Measurements from ENCODE around the gene TUBB4A. TPM values are rescaled to one million over a fixed set of nuclear protein-coding genes. Genes with fewer than 3 reads are reported as not detected.

TUBB4A gene
- total and polyA plus RNA-seq, 9 of the 15 experiments (the other 6 are each of a cell fraction or from before 2014, with no cell fraction given) = 0.14 to 7.0 (median 0.75) TPM

DNA sequence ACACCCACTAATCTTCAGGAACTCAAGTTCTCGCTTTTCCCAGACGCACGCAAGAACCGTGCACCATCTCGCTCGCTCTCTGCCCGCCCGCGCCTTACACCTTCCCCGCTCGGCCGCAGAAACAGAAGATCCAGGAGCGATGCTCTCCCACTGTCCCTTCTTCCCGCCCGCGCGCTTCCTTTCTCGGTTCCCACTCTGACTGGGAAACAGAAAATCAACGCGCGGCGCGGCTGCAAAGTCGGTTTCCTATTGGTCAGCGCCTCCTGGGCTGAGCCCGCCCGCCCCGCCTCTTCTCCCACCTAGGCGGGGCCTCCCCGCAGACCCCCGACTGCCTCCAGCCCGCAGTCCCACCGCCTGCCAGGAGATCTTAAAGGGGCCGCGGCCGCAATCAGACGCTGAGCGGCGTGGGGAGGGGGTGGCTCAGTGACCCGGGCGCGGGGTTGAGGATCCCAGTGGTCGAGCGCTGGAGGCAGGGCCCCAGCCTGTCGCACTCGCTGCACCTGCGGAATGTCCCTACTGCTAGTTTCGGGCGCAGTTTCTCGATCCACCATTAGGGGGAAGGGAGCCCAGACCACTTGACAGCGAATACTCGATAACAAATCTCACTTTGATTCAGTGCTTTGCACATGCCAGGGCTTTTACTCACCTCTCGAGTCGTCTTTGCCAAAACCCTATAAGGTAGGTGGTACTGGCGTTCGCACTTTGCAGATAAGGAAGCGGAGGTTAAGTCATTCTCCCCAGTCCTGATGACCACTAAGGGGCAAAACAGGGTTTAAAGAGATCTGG, 41.8 kb downstream of the TUBB4A start (continued):
- TF ChIP-seq, protein P1, sequence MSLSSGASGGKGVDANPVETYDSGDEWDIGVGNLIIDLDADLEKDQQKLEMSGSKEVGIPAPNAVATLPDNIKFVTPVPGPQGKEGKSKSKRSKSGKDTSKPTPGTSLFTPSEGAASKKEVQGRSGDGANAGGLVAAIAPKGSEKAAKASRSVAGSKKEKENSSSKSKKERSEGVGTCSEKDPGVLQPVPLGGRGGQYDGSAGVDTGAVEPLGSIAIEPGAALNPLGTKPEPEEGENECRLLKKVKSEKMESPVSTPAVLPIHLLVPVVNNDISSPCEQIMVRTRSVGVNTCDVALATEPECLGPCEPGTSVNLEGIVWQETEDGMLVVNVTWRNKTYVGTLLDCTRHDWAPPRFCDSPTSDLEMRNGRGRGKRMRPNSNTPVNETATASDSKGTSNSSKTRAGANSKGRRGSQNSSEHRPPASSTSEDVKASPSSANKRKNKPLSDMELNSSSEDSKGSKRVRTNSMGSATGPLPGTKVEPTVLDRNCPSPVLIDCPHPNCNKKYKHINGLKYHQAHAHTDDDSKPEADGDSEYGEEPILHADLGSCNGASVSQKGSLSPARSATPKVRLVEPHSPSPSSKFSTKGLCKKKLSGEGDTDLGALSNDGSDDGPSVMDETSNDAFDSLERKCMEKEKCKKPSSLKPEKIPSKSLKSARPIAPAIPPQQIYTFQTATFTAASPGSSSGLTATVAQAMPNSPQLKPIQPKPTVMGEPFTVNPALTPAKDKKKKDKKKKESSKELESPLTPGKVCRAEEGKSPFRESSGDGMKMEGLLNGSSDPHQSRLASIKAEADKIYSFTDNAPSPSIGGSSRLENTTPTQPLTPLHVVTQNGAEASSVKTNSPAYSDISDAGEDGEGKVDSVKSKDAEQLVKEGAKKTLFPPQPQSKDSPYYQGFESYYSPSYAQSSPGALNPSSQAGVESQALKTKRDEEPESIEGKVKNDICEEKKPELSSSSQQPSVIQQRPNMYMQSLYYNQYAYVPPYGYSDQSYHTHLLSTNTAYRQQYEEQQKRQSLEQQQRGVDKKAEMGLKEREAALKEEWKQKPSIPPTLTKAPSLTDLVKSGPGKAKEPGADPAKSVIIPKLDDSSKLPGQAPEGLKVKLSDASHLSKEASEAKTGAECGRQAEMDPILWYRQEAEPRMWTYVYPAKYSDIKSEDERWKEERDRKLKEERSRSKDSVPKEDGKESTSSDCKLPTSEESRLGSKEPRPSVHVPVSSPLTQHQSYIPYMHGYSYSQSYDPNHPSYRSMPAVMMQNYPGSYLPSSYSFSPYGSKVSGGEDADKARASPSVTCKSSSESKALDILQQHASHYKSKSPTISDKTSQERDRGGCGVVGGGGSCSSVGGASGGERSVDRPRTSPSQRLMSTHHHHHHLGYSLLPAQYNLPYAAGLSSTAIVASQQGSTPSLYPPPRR (CRISPR knock-in tag; IDR thresholded peaks at IDR 0.05; ENCODE audit: borderline replicate concordance) = no peak
- TF ChIP-seq HDAC3 (IDR thresholded peaks at IDR 0.05; ENCODE audit: borderline replicate concordance, partially characterized antibody) (no peak), COPS2 (conservative IDR thresholded peaks at IDR 0.05) (no peak), MAFK (IDR thresholded peaks at IDR 0.05; ENCODE audit: low read length) (no peak), POLR2G (IDR thresholded peaks at IDR 0.05; ENCODE audit: low read depth, low read length) (peak; percentile 67), PHF8 (IDR thresholded peaks at IDR 0.05; ENCODE audit: borderline replicate concordance, low read length) (peak; percentile 56; the same call in 1 of the 2 replicates), CBX5 (IDR thresholded peaks at IDR 0.05; ENCODE audit: borderline replicate concordance, low read depth) (0 out of 2 replicates have a peak, but pooled peaks have one; percentile 17), EGR1 (conservative IDR thresholded peaks at IDR 0.05) (no peak)
- TF ChIP-seq, protein P2, sequence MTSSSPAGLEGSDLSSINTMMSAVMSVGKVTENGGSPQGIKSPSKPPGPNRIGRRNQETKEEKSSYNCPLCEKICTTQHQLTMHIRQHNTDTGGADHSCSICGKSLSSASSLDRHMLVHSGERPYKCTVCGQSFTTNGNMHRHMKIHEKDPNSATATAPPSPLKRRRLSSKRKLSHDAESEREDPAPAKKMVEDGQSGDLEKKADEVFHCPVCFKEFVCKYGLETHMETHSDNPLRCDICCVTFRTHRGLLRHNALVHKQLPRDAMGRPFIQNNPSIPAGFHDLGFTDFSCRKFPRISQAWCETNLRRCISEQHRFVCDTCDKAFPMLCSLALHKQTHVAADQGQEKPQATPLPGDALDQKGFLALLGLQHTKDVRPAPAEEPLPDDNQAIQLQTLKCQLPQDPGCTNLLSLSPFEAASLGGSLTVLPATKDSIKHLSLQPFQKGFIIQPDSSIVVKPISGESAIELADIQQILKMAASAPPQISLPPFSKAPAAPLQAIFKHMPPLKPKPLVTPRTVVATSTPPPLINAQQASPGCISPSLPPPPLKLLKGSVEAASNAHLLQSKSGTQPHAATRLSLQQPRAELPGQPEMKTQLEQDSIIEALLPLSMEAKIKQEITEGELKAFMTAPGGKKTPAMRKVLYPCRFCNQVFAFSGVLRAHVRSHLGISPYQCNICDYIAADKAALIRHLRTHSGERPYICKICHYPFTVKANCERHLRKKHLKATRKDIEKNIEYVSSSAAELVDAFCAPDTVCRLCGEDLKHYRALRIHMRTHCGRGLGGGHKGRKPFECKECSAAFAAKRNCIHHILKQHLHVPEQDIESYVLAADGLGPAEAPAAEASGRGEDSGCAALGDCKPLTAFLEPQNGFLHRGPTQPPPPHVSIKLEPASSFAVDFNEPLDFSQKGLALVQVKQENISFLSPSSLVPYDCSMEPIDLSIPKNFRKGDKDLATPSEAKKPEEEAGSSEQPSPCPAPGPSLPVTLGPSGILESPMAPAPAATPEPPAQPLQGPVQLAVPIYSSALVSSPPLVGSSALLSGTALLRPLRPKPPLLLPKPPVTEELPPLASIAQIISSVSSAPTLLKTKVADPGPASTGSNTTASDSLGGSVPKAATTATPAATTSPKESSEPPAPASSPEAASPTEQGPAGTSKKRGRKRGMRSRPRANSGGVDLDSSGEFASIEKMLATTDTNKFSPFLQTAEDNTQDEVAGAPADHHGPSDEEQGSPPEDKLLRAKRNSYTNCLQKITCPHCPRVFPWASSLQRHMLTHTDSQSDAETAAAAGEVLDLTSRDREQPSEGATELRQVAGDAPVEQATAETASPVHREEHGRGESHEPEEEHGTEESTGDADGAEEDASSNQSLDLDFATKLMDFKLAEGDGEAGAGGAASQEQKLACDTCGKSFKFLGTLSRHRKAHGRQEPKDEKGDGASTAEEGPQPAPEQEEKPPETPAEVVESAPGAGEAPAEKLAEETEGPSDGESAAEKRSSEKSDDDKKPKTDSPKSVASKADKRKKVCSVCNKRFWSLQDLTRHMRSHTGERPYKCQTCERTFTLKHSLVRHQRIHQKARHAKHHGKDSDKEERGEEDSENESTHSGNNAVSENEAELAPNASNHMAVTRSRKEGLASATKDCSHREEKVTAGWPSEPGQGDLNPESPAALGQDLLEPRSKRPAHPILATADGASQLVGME (CRISPR knock-in tag; IDR thresholded peaks at IDR 0.05) = no peak
- TF ChIP-seq, protein P3, sequence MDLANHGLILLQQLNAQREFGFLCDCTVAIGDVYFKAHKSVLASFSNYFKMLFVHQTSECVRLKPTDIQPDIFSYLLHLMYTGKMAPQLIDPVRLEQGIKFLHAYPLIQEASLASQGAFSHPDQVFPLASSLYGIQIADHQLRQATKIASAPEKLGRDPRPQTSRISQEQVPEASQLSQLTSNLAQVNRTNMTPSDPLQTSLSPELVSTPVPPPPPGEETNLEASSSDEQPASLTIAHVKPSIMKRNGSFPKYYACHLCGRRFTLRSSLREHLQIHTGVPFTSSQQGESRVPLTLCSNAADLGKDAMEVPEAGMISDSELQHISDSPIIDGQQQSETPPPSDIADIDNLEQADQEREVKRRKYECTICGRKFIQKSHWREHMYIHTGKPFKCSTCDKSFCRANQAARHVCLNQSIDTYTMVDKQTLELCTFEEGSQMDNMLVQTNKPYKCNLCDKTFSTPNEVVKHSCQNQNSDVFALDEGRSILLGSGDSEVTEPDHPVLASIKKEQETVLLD (IDR thresholded peaks at IDR 0.05) = peak; percentile 40; the same call in 1 of the 2 replicates
